Activated CD8-positive, alpha-beta T cell treated with anti-CD3 and anti-CD28 coated beads for 36 hours (primary cell): ENCODE data around the gene POU2F3. TPM values are rescaled to one million over a fixed set of nuclear protein-coding genes. Genes with fewer than 3 reads are reported as not detected.

Experiments used
- ATAC-seq: fragments of 200-7000 bp; cut with Tn5 transposase; one replicate; pipeline ENCODE4 v1.10.0; 2021; ENCODE audit warnings: mild to moderate bottlenecking, moderate library complexity
- CTCF ChIA-PET: fragments of 350-600 bp; sonication (Branson Sonifier 250); formaldehyde crosslinking; loops from one replicate; lab custom pipeline; 2021; ENCODE audit warnings: antibody characterized with exemption; lab: Charles Lee
- POLR2A ChIA-PET: fragments of 350-600 bp; sonication (Branson Sonifier 250); formaldehyde crosslinking; loops from one replicate; lab custom pipeline; 2021; ENCODE audit warnings: antibody characterized with exemption; lab: Charles Lee
- DNase-seq: peaks from one replicate; pipeline ENCODE4 v3.0.0-alpha.2; 2020
- H3K27ac Mint-ChIP-seq: one replicate; pipeline ENCODE4 v1.8.0; 2021; ENCODE audit warnings: mild to moderate bottlenecking, mixed read lengths
- H3K27me3 Mint-ChIP-seq: one replicate; pipeline ENCODE4 v1.8.0; 2021; ENCODE audit warnings: mixed read lengths
- H3K36me3 Mint-ChIP-seq: one replicate; pipeline ENCODE4 v1.8.0; 2021; ENCODE audit warnings: low read depth, mixed read lengths
- H3K4me1 Mint-ChIP-seq: one replicate; pipeline ENCODE4 v1.8.0; 2021; ENCODE audit warnings: low read depth, mixed read lengths
- H3K4me3 Mint-ChIP-seq: one replicate; pipeline ENCODE4 v1.8.0; 2021; ENCODE audit warnings: mild to moderate bottlenecking, moderate library complexity, mixed read lengths
- H3K9me3 Mint-ChIP-seq: one replicate; pipeline ENCODE4 v1.8.0; 2021; ENCODE audit warnings: mixed read lengths
- CTCF ChIP-seq: fragments of 200-600 bp; IDR thresholded peaks from one replicate; pipeline ENCODE4 v1.8.0; 2022; ENCODE audit warnings: antibody characterized with exemption, mild to moderate bottlenecking
- intact Hi-C: fragments of 100-400 bp; cut with micrococcal nuclease; formaldehyde crosslinking; loops from one replicate; pipeline ENCODE4 v1.10.0; 2022
- total RNA-seq, 2 experiments: library from RNA; stranded (reverse); gene quantifications; one replicate each; pipeline ENCODE4 v1.2.3, GENCODE V29; 2021

POU2F3 gene
- total RNA-seq, 2 experiments from 2014 or later, result not detected

- H3K36me3 Mint-ChIP-seq, result no peaks in the 10 kb centered on the region
- H3K4me3 Mint-ChIP-seq, result no peak overlapping the region
- no peaks in the 10 kb centered on the region for H3K4me1 Mint-ChIP-seq
- POLR2A ChIA-PET, result no interaction called here
- intact Hi-C loops, result no loop called here
- DNase-seq (no peak), ATAC-seq (no peak)
- no peaks in the 10 kb centered on the region for H3K9me3 Mint-ChIP-seq
- peaks cover 21% of the 10 kb centered on the region for H3K27me3 Mint-ChIP-seq
- no peak overlapping the region for H3K27ac Mint-ChIP-seq
- TF ChIP-seq CTCF, result no peak
- CTCF ChIA-PET, result interaction anchor here (0.7 to 19.2 kb wide), 6 partner anchors 13 to 83 kb away, joined by 3 to 437 read pairs (median 6); no protein-coding TSS in a partner anchor
These were observed 6.6 kb upstream of the POU2F3 start for GRCh38 chr11:120233207-120233803.

GRCh38 chr11:120235024-120235628 is 4.8 kb upstream of the POU2F3 start:
- peak; percentile 86 for ATAC-seq
- Mint-ChIP-seq H3K36me3 (no peaks in the 10 kb centered on the region), H3K27ac (no peak overlapping the region), H3K4me1 (no peaks in the 10 kb centered on the region), H3K9me3 (no peaks in the 10 kb centered on the region), H3K4me3 (no peak overlapping the region), H3K27me3 (peaks cover 30% of the 10 kb centered on the region)
- intact Hi-C loops, result loop anchor here (1.0 kb wide), 1 partner anchor 68 kb away; no protein-coding TSS in a partner anchor
- ChIA-PET POLR2A (interaction anchor here (1.1 to 1.5 kb wide), 2 partner anchors 14 to 65 kb away, joined by 4 to 5 read pairs; no protein-coding TSS in a partner anchor), CTCF (interaction anchor here (0.8 to 19.2 kb wide), 20 partner anchors 11 to 100 kb away, joined by 3 to 437 read pairs (median 5); no protein-coding TSS in a partner anchor)
- peak; percentile 85 for DNase-seq
- TF ChIP-seq CTCF, result peak; percentile 83

GRCh38 chr11:120236169-120237107 is 3.5 kb upstream of the POU2F3 start:
- Mint-ChIP-seq H3K27ac (peak overlapping the region; percentile 9), H3K27me3 (peaks cover 42% of the 10 kb centered on the region), H3K9me3 (no peaks in the 10 kb centered on the region), H3K36me3 (no peaks in the 10 kb centered on the region), H3K4me3 (no peak overlapping the region), H3K4me1 (no peaks in the 10 kb centered on the region)
- ATAC-seq (peak; percentile 37), DNase-seq (no peak)
- ChIA-PET POLR2A (interaction anchor here (1.1 to 1.5 kb wide), 2 partner anchors 12 to 64 kb away, joined by 4 to 5 read pairs; no protein-coding TSS in a partner anchor), CTCF (interaction anchor here (0.6 to 19.2 kb wide), 15 partner anchors 10 to 754 kb away, joined by 3 to 437 read pairs (median 6); no protein-coding TSS in a partner anchor)
- intact Hi-C loops, result no loop called here
- no peak for TF ChIP-seq CTCF

GRCh38 chr11:120238968-120239620 is 846 bp upstream of the POU2F3 start:
- POLR2A ChIA-PET, result no interaction called here
- H3K9me3 Mint-ChIP-seq, result no peaks in the 10 kb centered on the region
- no peak for DNase-seq
- H3K4me3 Mint-ChIP-seq, result no peak overlapping the region
- CTCF ChIA-PET, result interaction anchor here (10.6 to 19.2 kb wide), 2 partner anchors 8 to 61 kb away, joined by 112 to 437 read pairs; no protein-coding TSS in a partner anchor
- ATAC-seq, result no peak
- no peaks in the 10 kb centered on the region for H3K4me1 Mint-ChIP-seq
- peaks cover 56% of the 10 kb centered on the region for H3K27me3 Mint-ChIP-seq
- no peak for TF ChIP-seq CTCF
- H3K36me3 Mint-ChIP-seq, result no peaks in the 10 kb centered on the region
- no peak overlapping the region for H3K27ac Mint-ChIP-seq
- intact Hi-C loops, result no loop called here
